IPS-NIHi7 (cell line): ENCODE data around the gene CMTM3.
"Not testable (repeated sequence)": the region's sequence is repeated elsewhere in the genome, so short reads cannot be mapped to it uniquely, and the experiment has no call there.

ENCODE experiments used
- DNase-seq: peaks from one replicate; pipeline ENCODE4 v3.0.0; 2012; ENCODE audit warnings: mixed read lengths; ENCODE audit errors: extremely low spot score

CMTM3 gene

DNA sequence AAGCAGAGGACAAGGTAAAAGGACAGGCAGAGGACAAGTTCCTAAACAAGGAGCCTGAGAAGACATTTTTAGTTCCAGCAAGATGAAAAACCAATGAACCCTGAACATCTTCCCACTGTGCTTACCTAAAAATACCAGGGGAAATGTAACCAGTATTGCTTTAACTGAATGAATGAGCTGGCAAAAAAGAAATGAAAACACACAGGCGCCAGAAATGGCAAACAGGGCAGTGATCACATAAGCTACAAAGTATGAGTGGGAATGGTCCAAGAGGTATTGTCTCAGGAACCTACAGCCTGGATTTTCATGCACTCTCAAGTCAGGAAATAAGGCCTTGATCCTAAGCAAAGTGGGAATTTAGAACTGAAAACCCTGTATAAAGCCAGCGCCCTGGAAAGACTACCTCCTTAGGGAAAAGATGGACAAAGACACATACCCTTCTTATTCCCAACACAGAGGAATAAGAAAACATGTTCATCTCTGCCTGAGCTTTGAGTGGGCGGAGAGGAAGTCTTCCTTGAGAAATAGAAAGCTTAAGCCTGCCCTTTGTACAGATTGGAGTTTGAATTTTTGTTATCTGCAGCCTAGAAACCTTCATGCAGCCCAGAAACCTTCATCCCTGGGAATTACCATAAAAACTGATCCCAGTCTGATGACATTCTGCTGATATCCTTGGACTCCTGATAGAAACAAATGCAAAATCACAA, 23.1 kb upstream of the CMTM3 start:
- no peak for DNase-seq

DNA sequence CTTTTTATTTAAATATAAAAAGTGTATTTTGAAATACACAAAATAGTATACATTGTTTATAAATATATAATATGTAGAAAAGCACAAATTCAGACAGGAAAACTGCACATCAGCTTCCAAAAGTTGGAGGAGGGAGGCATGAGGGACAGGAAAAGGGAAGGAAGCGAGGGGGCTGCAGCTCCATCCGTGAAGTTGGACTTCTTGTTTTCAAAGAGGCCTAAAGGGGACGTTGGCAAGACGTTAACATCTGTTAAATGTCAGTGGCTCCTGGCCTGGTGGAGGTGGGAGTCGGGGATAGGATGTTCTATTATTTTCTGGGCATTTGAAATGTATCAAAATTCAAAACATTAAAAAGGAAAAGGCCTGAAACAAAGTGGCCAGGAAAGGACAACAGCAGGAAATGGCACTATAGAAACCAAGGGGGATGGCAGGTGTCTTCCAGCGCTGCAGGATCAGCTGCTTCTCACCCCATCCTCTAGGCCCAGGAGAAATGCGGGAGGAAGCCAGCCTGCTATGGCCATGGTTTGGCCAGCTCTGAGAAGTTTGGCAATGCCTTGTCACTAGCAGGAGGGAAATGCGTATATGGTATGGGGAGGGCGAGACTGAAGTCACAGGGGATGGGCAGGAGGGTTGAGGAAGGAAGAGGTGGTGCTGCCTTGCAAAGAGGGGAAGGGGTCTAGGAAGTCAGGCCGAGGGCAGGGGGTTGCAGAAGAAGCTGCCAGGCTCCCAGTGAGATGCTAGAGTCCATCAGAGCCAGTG, 18.8 kb upstream of the CMTM3 start:
- DNase-seq, result no peak

DNA sequence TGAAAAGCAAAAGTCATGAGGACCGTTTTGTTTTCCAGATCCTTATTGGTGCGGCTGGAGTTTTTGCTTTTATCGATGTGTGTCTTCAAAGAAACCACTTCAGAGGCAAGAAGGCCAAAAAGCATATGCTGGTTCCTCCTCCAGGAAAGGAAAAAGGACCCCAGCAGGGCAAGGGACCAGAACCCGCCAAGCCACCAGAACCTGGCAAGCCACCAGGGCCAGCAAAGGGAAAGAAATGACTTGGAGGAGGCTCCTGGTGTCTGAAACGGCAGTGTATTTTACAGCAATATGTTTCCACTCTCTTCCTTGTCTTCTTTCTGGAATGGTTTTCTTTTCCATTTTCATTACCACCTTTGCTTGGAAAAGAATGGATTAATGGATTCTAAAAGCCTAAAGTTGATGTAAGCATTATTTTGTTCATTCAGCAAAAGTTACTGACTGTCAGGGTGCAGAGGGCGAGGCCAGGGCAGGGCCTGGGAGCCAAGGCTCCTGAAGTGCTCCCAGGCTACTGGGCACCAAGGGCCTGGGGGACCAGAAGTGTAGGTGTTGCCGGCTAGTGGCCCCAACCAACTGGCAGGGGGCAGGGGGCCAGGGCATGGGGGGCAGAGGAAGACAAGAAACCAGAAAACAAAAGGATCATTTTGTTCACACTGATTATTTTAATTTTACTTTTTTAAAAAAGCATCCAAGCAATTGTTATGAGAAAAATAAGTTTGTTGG, 16.5 kb upstream of the CMTM3 start:
- DNase-seq, result no peak

DNA sequence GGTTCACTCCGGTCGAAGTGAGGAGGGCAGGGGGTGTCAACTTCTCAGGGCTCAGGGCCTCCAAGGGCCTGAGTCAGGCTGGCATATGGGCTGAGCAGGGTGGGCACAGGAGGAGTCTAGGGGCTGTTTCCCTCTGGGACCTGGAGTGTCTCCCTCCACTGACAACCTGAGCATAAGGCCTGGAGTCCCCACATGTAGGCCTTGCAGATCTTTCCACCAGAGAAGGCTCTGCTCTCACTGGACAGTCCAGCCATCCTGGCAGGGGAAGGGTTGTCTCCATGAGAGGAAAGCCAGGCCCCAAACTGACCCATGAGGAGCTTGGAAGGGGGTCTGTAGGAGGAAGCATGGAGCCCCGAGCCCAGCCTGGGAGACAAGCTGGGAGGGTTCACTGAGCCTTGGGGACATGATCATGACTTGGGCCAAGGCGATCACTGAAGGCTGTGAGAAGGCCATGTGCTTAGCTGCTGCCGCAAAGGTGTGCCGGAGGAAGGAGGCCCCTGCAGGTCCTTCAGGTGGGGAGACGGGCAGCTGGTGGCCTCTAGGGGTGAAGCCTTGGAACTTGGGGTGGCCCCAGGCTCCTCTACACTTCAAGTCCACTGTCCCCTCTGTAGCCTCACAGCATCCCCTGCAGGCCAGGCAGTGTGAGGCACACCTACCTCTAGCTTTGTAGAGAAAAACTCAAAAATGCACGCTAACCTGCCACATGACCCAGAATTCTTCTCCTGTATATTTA, 15.4 kb upstream of the CMTM3 start:
- DNase-seq, result peak; percentile 77

DNA sequence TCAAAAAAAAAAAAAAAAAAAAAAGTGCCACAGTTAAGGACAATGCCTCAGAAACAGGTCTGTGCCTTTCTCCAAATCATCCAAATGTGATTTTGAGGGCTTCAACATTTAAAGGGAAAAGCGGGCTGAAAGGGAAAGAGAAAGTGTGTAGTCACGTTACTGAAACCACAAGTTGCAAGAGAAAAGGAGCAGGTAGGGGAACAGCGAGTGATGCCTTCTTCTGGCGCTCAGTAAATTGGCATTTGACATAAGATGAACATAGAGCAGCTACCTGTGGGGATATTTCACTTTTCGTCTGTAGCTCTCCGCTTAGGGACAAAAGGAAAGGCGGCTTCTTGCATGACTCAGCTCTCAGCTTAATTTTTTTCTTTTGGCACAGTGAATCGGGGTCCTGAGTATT, 14.2 kb upstream of the CMTM3 start:
- no peak for DNase-seq

DNA sequence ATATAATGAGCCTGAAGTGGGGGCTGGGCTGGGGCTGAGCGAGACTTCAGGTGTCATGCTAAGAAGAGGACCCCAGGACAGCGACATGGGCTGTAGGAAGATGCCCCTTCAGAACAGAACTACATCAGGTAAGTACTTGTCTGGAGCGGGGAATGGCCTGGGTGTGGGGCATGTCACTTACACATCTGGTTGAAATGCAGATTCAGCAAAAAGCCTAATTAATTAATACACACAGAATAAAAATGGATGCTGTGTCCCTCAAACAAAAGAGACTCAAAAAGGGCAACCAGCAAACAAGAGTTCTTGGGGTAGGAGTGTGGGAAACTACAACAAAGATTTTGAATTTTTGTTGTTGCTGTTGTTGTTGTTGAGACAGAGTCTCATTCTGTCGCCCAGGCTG, 13.5 kb upstream of the CMTM3 start:
- DNase-seq, result no peak

DNA sequence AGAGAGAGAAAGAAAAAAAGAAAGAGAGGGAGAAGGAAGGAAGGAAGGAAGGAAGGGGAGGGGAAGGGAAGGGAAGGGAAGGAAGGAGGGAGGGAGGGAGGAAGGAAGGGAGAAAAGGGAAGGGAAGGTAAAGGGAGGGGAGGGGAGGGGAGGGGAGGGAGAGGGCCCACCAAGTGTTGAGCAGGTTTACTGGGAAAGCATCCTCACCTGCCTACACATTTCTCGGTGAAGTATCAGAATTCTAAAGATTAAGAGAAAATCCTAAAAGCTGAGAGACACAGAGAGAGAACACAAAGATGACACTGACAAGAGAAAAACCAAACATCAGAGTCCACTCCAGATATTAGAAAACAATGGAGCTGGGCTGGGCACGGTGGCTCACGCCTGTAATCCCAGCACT, 12.3 kb upstream of the CMTM3 start:
- no peak for DNase-seq

DNA sequence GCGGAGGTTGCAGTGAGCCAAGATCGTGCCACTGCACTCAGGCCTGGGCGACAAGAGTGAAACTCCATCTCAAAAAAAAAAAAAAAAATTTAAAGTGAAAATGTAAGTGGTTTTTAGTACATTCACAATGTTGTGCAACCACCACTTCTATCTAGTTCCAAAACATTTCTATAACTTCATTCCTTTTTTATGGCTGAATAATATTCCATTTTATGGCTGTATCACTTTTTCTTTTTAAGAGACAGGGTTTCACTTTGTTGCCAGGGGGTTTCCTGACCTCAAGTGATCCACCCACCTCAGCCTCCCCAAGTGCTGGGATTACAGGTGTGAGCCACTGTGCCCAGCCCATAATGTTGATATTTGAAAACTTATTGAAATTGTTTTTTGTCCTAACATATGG, 11.7 kb upstream of the CMTM3 start:
- DNase-seq, result no peak

DNA sequence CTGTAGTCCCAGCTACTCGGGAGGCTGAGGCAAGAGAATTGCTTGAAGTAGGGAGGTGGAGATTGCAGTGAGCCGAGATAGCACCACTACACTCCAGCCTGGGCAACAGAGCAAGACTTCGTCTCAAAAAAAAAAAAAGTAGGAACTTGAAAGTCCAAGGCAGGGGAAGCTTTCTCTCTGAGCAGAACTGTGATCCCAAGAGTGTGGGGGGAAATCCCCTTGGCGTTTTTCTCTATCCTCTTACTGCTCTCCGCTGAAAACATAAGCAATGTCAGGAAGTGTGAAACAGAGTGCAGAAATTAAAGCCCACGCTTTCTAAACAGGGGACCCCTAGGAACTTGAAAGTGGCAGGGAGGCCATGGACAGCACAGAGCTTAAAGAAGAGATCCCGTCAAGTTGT, 9.8 kb upstream of the CMTM3 start:
- DNase-seq, result no peak

DNA sequence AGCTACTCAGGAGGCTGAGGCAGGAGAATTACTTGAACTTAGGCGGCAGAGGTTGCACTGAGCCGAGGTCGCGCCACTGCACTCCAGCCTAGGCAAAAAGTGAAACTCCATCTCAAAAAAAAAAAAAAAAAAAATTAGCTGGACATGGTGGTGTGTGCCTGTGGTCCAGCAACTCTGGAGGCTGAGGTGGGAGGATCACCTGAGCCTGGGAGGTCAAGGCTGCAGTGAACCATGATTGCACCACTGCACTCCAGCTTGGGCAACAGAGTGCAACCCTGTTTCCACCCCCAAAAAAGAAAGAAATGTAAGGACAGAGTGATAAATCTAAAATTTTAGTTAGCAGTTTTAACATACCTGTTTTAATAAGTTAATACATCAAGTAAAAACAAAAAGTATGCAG, 7.9 kb upstream of the CMTM3 start:
- DNase-seq, result not testable (repeated sequence)

DNA sequence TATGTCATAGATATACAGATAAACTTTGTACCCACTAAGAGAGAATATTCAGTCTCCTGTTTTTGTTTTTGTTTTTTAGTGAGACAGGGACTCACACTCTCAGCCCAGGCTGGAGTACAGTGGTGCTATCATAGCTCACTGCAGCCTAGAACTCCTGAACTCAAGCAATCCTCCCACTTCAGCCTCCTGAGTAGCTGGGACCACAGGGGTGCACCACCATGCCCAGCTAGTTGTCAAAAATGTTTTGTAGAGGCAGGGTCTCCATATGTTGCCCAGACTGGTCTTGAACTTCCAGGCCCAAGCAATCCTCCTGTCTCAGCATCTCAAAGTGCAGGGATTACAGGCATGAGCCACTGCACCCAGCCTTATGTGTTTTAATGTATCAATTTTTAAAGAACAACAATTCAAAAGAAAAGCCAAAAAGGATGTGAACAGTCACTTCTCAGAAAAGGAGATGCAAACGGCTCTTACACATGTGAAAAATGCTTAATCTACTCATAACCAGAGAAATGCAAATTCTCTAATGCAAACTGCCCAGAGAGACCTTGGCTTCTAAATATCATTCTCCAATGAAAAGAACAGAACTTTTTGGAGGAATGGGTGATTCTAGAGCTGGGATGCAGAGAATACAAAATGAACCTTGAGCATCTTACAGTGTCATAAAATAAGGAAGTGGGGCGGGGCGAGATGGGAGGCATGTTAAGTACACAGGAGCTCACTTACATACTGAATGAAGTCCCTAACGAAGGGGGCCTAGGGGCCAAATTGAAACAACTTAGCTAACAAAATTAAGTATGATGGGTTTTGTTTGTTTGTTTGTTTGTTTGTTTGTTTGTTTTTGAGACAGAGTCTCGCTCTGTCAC, 7.3 kb upstream of the CMTM3 start:
- no peak for DNase-seq

DNA sequence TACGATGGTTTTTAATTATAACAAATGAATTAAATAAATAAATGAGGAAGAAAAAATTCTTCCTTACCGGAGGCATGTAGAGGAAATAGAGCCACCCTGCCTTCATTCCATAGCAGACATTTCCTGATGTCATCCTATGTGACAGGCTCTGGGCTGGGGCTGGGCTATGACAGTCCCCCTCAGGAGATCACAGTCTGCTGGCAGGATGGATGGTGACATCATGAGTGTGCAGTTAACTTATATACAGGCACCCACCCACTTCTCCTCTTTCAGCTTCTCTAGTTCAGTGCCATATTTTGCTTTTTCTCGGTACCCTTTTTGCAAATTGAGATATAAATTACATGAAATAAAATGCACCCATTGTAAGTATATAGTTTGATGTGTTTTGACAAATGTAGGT, 6.4 kb upstream of the CMTM3 start:
- DNase-seq, result no peak

DNA sequence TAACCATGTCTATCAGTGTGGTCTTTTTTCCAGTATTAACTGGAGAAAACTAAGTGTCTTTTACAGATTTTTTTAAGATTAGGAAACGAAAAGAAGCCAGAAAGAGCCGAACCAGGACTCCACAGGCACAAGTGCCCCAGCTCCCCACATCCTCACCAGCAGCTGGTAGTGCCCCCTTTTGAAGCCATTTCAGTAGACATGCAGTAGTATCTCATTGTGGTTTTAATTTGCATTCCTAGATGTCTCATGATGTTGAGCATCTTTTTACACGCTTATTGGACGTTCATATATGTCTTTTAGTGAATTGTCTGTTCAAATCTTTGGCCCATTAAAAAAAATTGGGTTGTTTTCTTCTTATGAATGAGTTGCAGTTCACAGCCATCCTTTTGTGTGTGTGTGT, 4.8 kb upstream of the CMTM3 start:
- DNase-seq, result no peak

DNA sequence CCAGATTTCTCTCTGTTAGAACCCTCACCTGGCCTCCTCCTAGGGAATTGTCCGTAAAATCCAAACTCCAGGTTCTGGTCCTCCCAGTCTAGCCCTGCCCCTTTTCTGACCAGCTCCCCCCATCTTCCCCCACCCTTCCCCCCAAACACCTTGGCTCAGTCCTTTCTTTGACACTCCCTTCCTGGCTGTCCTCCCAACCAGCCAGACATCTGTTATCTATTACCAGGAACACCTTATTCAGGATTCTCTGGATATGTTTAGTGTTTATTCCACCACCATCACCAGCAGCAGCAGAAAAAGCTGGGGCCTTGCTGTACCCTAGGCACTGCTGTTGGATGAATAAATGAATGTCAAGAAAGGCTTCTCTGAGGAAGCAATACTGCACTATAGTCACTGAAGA, 4.0 kb upstream of the CMTM3 start:
- DNase-seq, result no peak

DNA sequence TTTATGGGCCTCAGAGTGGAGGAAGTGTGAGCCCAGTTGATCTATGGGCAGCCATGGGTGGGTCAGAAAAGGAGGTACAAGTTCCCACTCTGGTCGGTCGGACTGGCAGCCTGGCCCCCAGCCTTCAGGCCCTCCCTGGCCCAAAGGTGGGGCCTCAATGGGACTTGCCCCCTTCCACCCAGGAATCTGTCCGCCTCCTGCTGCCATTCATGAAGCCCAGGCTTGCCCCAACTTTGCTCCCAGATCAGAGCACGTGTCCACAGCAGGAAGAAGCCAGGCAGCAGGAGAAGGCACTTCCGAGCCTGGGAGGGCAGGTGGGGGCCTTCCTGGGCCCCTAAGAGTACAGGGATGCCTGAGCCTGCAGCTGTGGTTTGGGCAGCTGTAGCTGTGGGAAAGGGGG, 3.0 kb upstream of the CMTM3 start:
- no peak for DNase-seq

DNA sequence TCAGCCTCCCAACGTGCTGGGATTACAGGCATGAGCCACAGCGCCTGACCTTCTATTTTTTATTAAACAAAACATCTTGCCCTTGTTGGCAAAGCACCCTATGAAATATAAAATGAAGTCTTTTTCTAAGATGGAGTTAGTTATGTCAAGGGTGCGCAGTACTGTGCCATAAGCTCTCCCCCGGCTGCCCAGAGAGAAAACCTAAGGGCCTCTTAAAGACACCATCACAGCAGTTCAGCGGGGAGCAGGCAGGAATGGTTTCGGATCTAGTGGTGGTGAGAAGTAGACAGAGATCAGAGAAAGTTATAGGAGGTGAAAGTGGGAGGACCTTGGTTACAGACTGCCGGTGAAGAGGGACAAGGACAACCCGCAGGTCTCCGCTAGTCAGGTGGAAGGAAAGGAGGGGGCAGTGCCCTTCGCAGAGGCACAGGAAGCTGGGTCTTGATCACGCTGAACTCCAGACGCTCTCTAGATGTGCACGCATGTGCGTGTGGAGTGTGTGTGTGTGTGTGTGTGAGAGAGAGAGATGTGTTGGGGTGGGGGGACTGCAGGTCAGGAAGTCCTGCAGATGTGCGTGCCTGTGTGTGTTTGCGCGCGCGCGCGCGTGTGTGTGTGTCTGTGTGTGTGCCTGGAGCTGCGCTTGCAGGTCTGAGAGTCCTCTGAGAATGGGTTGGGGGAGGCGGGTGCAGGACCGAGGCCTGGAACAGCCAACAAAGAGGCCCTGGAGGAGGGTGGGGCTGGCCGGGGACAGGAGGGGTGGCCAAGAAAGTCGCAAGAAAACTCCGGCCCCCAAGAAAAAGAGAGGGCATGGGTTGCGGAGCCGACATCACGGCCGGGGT, 748 bp upstream of the CMTM3 start:
- DNase-seq, result peak; percentile 73

DNA sequence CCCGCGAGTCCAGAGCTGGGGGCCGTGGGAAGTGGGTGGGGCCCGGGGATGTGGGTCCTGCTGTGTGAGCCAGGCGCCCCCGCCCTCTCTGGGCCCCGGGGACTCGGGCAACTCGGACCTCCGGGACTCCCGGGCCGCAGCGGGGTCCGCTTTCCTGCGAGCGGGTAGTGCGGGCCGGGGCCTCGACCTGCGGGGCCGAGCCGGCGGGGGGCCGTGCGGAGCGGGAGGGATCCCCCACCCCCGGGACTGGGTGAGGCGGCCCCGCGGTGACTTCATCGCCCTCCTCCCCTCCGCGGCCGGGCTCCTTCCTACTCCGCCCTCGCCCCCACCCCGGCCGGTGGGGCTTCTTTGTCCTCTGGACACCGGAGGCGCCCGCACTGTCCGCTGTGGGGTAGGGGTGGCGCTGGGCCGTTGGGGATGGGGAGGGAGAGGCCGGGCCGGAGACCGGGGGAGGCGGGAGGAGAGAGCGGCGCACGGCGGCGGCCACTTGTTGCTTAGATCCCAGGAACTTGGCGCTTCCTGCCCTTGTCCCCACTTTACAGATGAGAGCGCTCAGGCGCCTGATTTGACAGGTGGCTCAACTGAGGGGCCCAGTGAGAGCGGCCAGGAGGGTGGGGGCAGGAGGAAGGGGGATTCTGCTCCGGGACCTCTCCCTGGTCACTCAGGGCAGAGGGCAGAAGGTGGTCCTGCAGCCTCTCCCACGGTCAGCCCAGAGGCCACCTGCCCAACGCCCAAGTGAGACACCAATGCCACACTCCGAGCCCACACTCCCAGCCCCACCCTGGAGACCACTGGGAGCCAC, 874 bp downstream of the CMTM3 start:
- peak; percentile 66 for DNase-seq

DNA sequence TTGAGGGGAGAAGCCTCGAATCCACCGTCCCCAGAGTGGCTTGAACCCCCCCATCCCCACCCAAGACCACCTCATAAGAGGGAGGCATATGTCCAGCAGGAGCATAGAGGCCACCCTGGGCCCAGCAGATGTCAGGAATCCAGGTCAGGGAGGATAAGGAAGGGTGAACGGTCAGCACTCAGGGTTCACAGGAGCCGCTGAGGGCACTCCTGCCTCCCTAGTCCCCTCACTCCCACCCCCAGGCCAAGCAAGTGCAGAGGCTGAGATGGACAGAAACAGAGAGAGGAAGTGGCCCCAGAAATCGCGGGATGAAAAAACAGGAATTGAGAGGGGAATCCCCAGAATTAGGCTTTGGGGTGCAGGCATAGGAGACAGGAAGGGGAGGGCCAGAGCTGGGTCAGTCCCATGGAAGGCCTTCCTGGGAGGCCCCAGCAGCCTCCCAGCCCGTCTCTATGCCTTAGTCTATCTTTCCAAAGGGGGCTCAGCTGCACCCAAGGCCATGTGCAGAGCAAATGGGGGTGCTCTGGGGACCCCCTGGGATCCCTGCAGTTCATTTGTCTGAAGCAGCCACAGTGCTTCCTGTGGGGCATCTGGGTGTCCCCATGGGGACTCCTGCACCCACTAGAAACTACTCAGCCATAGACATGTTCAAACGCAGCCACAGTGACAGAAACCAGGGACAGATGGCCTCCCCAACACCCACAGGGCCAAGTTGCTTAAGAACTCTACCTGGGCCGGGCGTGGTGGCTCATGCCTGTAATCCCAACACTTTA, 1.7 kb downstream of the CMTM3 start:
- no peak for DNase-seq
